22Rv1 (cell line): ENCODE measurements around the gene NAXD.

Experiments
- H3K27ac ChIP-seq: fragments of 450-650 bp; 2 replicates; pipeline ENCODE4 v1.5.1; 2017
- ZFX ChIP-seq: fragments of 450-650 bp; IDR thresholded peaks from 2 replicates; pipeline ENCODE4 v1.6.1; 2017; ENCODE audit warnings: antibody characterized with exemption, borderline replicate concordance
- TF ChIP-seq, protein P1 (sequence below): fragments of 450-650 bp; IDR thresholded peaks from 2 replicates; pipeline ENCODE4 v1.5.1; 2017; ENCODE audit warnings: mild to moderate bottlenecking

NAXD gene

GRCh38 chr13:110645750-110646149, 30.4 kb downstream of the NAXD start:
- TF ChIP-seq, protein P1, sequence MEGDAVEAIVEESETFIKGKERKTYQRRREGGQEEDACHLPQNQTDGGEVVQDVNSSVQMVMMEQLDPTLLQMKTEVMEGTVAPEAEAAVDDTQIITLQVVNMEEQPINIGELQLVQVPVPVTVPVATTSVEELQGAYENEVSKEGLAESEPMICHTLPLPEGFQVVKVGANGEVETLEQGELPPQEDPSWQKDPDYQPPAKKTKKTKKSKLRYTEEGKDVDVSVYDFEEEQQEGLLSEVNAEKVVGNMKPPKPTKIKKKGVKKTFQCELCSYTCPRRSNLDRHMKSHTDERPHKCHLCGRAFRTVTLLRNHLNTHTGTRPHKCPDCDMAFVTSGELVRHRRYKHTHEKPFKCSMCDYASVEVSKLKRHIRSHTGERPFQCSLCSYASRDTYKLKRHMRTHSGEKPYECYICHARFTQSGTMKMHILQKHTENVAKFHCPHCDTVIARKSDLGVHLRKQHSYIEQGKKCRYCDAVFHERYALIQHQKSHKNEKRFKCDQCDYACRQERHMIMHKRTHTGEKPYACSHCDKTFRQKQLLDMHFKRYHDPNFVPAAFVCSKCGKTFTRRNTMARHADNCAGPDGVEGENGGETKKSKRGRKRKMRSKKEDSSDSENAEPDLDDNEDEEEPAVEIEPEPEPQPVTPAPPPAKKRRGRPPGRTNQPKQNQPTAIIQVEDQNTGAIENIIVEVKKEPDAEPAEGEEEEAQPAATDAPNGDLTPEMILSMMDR: no peak
- TF ChIP-seq ZFX: no peak
- H3K27ac ChIP-seq: no peak overlapping the region

- TF ChIP-seq, protein P1: no peak
- TF ChIP-seq ZFX: no peak
- H3K27ac ChIP-seq: no peak overlapping the region
These were observed 31.4 kb downstream of the NAXD start for GRCh38 chr13:110646442-110647364.

GRCh38 chr13:110647365-110647737, 32.0 kb downstream of the NAXD start:
- TF ChIP-seq ZFX: no peak
- H3K27ac ChIP-seq: no peak overlapping the region

DNA sequence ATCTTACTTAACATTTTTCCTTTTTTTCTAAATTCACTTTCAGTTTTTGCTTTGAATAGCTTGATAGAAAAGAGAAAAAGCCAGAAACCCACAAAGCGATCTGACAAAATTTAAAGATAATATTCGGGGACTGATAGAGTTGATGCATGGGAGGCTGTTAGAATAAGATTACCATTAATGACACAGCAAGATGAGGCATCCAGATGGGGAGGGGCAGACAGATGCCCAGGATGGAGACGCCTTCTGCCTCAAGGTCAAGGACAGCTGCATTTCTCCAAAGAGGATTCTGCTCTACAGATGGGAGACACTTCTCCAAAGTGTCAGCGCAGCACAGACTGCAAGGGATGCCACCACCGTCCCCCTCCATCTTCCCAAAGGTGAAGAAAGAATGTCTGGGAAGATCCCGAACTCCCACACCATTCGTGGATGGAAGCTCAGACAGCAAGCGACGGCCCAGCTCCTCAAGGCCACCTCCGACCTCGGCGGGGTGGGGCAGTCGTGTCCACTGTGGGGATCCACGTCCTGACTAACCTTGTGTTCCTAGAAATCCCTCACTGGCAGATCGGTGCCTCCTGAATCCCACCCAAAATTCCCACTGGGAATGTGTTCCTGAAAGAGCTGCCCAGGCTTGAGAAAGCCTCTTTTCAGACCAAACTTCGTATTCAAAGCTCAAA, 32.9 kb downstream of the NAXD start:
- H3K27ac ChIP-seq: no peak overlapping the region
- TF ChIP-seq, protein P1: no peak
- no peak for TF ChIP-seq ZFX

DNA sequence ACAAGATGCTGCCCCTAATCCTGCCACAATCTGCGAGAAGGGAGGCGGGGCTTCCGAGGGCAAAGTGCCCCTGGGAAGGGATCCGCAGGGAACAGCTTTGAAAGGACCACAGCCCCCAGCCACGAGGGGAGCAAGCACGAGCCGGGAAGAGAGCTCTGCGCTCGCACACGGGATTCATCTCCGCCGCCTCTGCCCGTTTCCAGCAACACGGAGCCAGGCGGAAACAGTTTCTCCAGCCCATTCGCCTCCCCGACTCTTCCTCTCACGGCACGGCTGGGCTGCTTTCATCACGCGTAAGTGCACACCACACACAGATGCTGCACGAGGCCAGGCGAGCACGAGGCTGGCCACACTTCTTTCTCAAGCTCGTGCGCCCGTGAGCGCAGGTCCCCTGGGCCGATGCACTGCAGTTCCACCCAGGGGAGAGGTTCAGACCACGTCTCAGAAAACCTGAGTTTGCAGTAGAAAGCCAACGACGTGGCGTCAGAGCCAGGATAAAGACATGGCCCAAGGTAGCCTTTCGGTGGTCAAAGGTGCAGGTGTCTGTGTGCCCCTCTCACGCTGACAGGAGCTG, 33.6 kb downstream of the NAXD start:
- TF ChIP-seq, protein P1: no peak
- TF ChIP-seq ZFX: no peak
- H3K27ac ChIP-seq: no peak overlapping the region

GRCh38 chr13:110649551-110649950, 34.2 kb downstream of the NAXD start:
- no peak for TF ChIP-seq ZFX
- TF ChIP-seq, protein P1: no peak
- no peak overlapping the region for H3K27ac ChIP-seq

DNA sequence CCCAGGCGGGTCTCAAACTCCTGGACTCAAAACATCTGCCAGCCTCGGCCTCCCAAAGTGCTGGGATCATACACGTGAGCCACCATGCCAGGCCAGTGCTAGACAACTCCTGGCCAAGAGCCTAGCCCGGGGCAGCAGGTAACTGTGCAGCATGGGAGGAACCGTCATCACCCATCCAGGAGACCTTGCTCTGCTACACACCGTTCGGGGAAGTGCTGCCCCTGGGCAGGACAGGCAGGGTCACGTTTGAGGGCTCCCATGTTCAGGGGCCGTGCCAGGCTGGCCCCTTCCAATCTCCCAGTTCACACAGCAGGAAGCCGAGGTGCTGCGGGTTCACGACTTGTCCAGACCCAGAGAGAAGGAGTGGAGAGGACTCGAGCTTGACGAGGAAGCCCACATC, 35.1 kb downstream of the NAXD start:
- H3K27ac ChIP-seq: no peak overlapping the region
- TF ChIP-seq ZFX: no peak
- TF ChIP-seq, protein P1: no peak
